HepG2 (cell line): ENCODE results near the gene PROX1. TPM values are rescaled to one million over a fixed set of nuclear protein-coding genes. Genes with fewer than 3 reads are reported as not detected.
A peak's percentile ranks its signal among the peaks of the same experiment; 100 is the strongest.

Source experiments
- ADNP ChIP-seq: sonication (generic); formaldehyde crosslinking; IDR thresholded peaks from 2 replicates; pipeline ENCODE4 v1.4.0; 2020; ENCODE audit warnings: missing genetic modification reagents
- NFKBIZ ChIP-seq: IDR thresholded peaks from 2 replicates; pipeline ENCODE4 v1.6.1; 2018; ENCODE audit warnings: missing genetic modification reagents, missing compliant biosample characterization
- RFXAP ChIP-seq: sonication (generic); formaldehyde crosslinking; IDR thresholded peaks from 2 replicates; pipeline ENCODE4 v1.4.0; 2020; ENCODE audit warnings: missing genetic modification reagents, borderline replicate concordance
- USF2 ChIP-seq, 2 experiments: sonication (generic) in 1 of 2; formaldehyde crosslinking in 1 of 2; IDR thresholded peaks; 2 replicates each; pipeline versions ENCODE4 v1.5.1 to v1.6.1; 2011 to 2020; ENCODE audit warnings: borderline replicate concordance in 1 of 2, low read depth in 1 of 2, low read length in 1 of 2, mild to moderate bottlenecking in 1 of 2, missing genetic modification reagents in 1 of 2, moderate library complexity in 1 of 2
- YEATS4 ChIP-seq: sonication (generic); formaldehyde crosslinking; IDR thresholded peaks from 2 replicates; pipeline ENCODE4 v1.4.0; 2020; ENCODE audit warnings: missing genetic modification reagents, borderline replicate concordance
- ZBTB25 ChIP-seq: IDR thresholded peaks from 2 replicates; pipeline ENCODE4 v1.6.1; 2018; ENCODE audit warnings: missing genetic modification reagents
- ZBTB3 ChIP-seq: sonication (generic); formaldehyde crosslinking; IDR thresholded peaks from 2 replicates; pipeline ENCODE4 v1.4.0; 2020; ENCODE audit warnings: low read depth, mild to moderate bottlenecking, moderate library complexity, missing genetic modification reagents, borderline replicate concordance
- ZFP37 ChIP-seq: sonication (generic); formaldehyde crosslinking; IDR thresholded peaks from 2 replicates; pipeline ENCODE4 v1.4.0; 2020; ENCODE audit warnings: missing genetic modification reagents, borderline replicate concordance
- ZNF251 ChIP-seq: sonication (generic); formaldehyde crosslinking; IDR thresholded peaks from 2 replicates; pipeline ENCODE4 v1.9.0; 2021; ENCODE audit warnings: mild to moderate bottlenecking, missing genetic modification reagents
- ZNF354B ChIP-seq: sonication (generic); formaldehyde crosslinking; IDR thresholded peaks from 2 replicates; pipeline ENCODE4 v1.8.0; 2022; ENCODE audit warnings: mild to moderate bottlenecking, missing genetic modification reagents
- ZSCAN21 ChIP-seq: sonication (generic); formaldehyde crosslinking; IDR thresholded peaks from 2 replicates; pipeline ENCODE4 v1.8.0; 2022; ENCODE audit warnings: mild to moderate bottlenecking, missing genetic modification reagents, moderate library complexity, borderline replicate concordance
- ZSCAN5A ChIP-seq: sonication (generic); formaldehyde crosslinking; IDR thresholded peaks from 2 replicates; pipeline ENCODE4 v1.8.0; 2022; ENCODE audit warnings: mild to moderate bottlenecking, missing genetic modification reagents, borderline replicate concordance
- polyA plus RNA-seq, 8 experiments: library from polyadenylated mRNA; depleted of rRNA in 3 of 8; stranded (reverse) in 7 of 8; unstranded in 1 of 8; fragments of >200 nt; fragmentation: Illumina TruSeq in 4 of 8; extraction: Trizol in 4 of 8; gene quantifications; 2 replicates each; pipeline versions ENCODE4 v1.2.1 to v1.2.3, GENCODE V29; 2011 to 2016; ENCODE audit warnings: low read depth in 4 of 8, missing spikeins in 1 of 8, mixed read lengths in 1 of 8; ENCODE audit not compliant: insufficient read depth in 1 of 8
- total RNA-seq, 5 experiments: library from RNA; depleted of rRNA; stranded (reverse); fragments of >200 nt; fragmentation: Illumina TruSeq; extraction: Trizol; gene quantifications; 2 replicates each; pipeline ENCODE4 v1.2.3, GENCODE V29; 2016; ENCODE audit warnings: low read depth in 1 of 5
- TF ChIP-seq, protein P1 (sequence below): sonication (generic); formaldehyde crosslinking; IDR thresholded peaks from 2 replicates; pipeline ENCODE4 v1.5.0; 2020; ENCODE audit warnings: missing genetic modification reagents
- TF ChIP-seq, protein P2 (sequence below): sonication (generic); formaldehyde crosslinking; IDR thresholded peaks from 2 replicates; pipeline ENCODE4 v1.8.1; 2022; ENCODE audit warnings: mild to moderate bottlenecking, missing genetic modification reagents
- TF ChIP-seq, protein P3 (sequence below): sonication (generic); formaldehyde crosslinking; IDR thresholded peaks from 2 replicates; pipeline ENCODE4 v1.4.0; 2020; ENCODE audit warnings: missing genetic modification reagents
- TF ChIP-seq, protein P4 (sequence below): sonication (generic); formaldehyde crosslinking; IDR thresholded peaks from 2 replicates; pipeline ENCODE4 v1.9.0; 2021; ENCODE audit warnings: missing genetic modification reagents, borderline replicate concordance

Gene PROX1
- total and polyA plus RNA-seq, 2 of the 13 experiments (the other 11 are each of a cell fraction or from before 2014, with no cell fraction given), result 12.3 to 30.2 TPM

DNA sequence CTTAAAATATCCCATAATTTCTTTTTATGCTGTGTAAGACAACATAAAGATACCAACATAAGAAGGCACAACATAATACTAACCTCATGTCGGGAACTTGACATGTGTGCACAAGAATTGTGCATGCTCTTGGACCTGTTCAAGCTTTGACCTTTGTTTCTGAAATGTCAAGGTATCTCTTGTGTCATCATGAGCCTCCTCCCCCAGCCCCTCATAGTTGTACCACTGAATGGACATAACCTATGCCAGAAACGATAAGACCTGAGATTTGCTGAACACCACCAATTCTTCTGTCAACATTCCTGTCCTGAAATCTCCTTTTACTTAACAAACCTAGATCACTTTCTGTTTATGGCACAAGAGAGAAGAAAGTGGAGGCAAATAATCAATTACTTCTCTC, 29.4 kb upstream of the PROX1 start (continued):
- TF ChIP-seq, protein P1, sequence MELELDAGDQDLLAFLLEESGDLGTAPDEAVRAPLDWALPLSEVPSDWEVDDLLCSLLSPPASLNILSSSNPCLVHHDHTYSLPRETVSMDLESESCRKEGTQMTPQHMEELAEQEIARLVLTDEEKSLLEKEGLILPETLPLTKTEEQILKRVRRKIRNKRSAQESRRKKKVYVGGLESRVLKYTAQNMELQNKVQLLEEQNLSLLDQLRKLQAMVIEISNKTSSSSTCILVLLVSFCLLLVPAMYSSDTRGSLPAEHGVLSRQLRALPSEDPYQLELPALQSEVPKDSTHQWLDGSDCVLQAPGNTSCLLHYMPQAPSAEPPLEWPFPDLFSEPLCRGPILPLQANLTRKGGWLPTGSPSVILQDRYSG (CRISPR knock-in tag), result no peak
- TF ChIP-seq, protein P2, sequence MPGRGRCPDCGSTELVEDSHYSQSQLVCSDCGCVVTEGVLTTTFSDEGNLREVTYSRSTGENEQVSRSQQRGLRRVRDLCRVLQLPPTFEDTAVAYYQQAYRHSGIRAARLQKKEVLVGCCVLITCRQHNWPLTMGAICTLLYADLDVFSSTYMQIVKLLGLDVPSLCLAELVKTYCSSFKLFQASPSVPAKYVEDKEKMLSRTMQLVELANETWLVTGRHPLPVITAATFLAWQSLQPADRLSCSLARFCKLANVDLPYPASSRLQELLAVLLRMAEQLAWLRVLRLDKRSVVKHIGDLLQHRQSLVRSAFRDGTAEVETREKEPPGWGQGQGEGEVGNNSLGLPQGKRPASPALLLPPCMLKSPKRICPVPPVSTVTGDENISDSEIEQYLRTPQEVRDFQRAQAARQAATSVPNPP (CRISPR knock-in tag), result no peak
- TF ChIP-seq ZNF251 (no peak), ADNP (no peak), USF2 (IDR thresholded peaks at IDR 0.05; ENCODE audit: low read depth, low read length) (no peak), USF2 (CRISPR knock-in tag; IDR thresholded peaks at IDR 0.05; ENCODE audit: borderline replicate concordance) (no peak), ZFP37 (no peak), ZSCAN21 (CRISPR knock-in tag) (no peak), ZBTB3 (CRISPR knock-in tag) (no peak), NFKBIZ (no peak), ZBTB25 (CRISPR knock-in tag) (no peak), ZNF354B (CRISPR knock-in tag) (no peak), RFXAP (no peak), YEATS4 (CRISPR knock-in tag) (no peak), ZSCAN5A (CRISPR knock-in tag) (peak; percentile 37; the same call in 1 of the 2 replicates)
- TF ChIP-seq, protein P3, sequence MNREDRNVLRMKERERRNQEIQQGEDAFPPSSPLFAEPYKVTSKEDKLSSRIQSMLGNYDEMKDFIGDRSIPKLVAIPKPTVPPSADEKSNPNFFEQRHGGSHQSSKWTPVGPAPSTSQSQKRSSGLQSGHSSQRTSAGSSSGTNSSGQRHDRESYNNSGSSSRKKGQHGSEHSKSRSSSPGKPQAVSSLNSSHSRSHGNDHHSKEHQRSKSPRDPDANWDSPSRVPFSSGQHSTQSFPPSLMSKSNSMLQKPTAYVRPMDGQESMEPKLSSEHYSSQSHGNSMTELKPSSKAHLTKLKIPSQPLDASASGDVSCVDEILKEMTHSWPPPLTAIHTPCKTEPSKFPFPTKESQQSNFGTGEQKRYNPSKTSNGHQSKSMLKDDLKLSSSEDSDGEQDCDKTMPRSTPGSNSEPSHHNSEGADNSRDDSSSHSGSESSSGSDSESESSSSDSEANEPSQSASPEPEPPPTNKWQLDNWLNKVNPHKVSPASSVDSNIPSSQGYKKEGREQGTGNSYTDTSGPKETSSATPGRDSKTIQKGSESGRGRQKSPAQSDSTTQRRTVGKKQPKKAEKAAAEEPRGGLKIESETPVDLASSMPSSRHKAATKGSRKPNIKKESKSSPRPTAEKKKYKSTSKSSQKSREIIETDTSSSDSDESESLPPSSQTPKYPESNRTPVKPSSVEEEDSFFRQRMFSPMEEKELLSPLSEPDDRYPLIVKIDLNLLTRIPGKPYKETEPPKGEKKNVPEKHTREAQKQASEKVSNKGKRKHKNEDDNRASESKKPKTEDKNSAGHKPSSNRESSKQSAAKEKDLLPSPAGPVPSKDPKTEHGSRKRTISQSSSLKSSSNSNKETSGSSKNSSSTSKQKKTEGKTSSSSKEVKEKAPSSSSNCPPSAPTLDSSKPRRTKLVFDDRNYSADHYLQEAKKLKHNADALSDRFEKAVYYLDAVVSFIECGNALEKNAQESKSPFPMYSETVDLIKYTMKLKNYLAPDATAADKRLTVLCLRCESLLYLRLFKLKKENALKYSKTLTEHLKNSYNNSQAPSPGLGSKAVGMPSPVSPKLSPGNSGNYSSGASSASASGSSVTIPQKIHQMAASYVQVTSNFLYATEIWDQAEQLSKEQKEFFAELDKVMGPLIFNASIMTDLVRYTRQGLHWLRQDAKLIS, result no peak
- TF ChIP-seq, protein P4, sequence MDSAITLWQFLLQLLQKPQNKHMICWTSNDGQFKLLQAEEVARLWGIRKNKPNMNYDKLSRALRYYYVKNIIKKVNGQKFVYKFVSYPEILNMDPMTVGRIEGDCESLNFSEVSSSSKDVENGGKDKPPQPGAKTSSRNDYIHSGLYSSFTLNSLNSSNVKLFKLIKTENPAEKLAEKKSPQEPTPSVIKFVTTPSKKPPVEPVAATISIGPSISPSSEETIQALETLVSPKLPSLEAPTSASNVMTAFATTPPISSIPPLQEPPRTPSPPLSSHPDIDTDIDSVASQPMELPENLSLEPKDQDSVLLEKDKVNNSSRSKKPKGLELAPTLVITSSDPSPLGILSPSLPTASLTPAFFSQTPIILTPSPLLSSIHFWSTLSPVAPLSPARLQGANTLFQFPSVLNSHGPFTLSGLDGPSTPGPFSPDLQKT (CRISPR knock-in tag), result no peak
